ENCODE results near the gene GALNT2.

Gene GALNT2

GRCh38 chr1:230127105-230128054, 60.3 kb downstream of the GALNT2 start:
- no peak overlapping the region for H3K9ac ChIP-seq (ENCODE audit: low read length)
- H3K4me1 ChIP-seq (ENCODE audit: insufficient read depth, low read length): peaks cover 23% of the 10 kb centered on the region
- H3K27me3 ChIP-seq (ENCODE audit: control insufficient read depth in 1 of 2, insufficient read depth in 2 of 2, low read length in 2 of 2): no peaks in the 10 kb centered on the region
- H3K9me3 ChIP-seq (ENCODE audit: low read length): no peaks in the 10 kb centered on the region
- no peak overlapping the region for H3K27ac ChIP-seq (ENCODE audit: low read depth, low read length)
- no peak overlapping the region for H3K4me3 ChIP-seq (ENCODE audit: low read depth in 1 of 2, low read length in 2 of 2)
- no peaks in the 10 kb centered on the region for H3K36me3 ChIP-seq (ENCODE audit: insufficient read depth, low read length)

- Histone ChIP-seq H3K36me3 (ENCODE audit: insufficient read depth, low read length) (no peaks in the 10 kb centered on the region), H3K9ac (ENCODE audit: low read length) (no peak overlapping the region), H3K27me3 (ENCODE audit: control insufficient read depth in 1 of 2, insufficient read depth in 2 of 2, low read length in 2 of 2) (no peaks in the 10 kb centered on the region), H3K9me3 (ENCODE audit: low read length) (no peaks in the 10 kb centered on the region), H3K4me1 (ENCODE audit: insufficient read depth, low read length) (peaks cover 29% of the 10 kb centered on the region), H3K4me3 (ENCODE audit: low read depth in 1 of 2, low read length in 2 of 2) (no peak overlapping the region), H3K27ac (ENCODE audit: low read depth, low read length) (no peak overlapping the region)
Observed at GRCh38 chr1:230128569-230129285, 61.7 kb downstream of the GALNT2 start.

GRCh38 chr1:230129341-230129740, 62.3 kb downstream of the GALNT2 start:
- H3K27ac ChIP-seq (ENCODE audit: low read depth, low read length): no peak overlapping the region

GRCh38 chr1:230130172-230130944, 63.3 kb downstream of the GALNT2 start:
- no peak overlapping the region for H3K27ac ChIP-seq (ENCODE audit: low read depth, low read length)
- H3K36me3 ChIP-seq (ENCODE audit: insufficient read depth, low read length): no peaks in the 10 kb centered on the region
- H3K9ac ChIP-seq (ENCODE audit: low read length): no peak overlapping the region
- H3K4me1 ChIP-seq (ENCODE audit: insufficient read depth, low read length): peaks cover 16% of the 10 kb centered on the region
- H3K4me3 ChIP-seq (ENCODE audit: low read depth in 1 of 2, low read length in 2 of 2): no peak overlapping the region
- no peaks in the 10 kb centered on the region for H3K27me3 ChIP-seq (ENCODE audit: control insufficient read depth in 1 of 2, insufficient read depth in 2 of 2, low read length in 2 of 2)
- H3K9me3 ChIP-seq (ENCODE audit: low read length): no peaks in the 10 kb centered on the region

More at GRCh38 chr1:230129341-230129740, 62.3 kb downstream of the GALNT2 start:
- no peaks in the 10 kb centered on the region for H3K27me3 ChIP-seq (ENCODE audit: control insufficient read depth in 1 of 2, insufficient read depth in 2 of 2, low read length in 2 of 2)
- no peaks in the 10 kb centered on the region for H3K9me3 ChIP-seq (ENCODE audit: low read length)
- H3K36me3 ChIP-seq (ENCODE audit: insufficient read depth, low read length): no peaks in the 10 kb centered on the region
- H3K9ac ChIP-seq (ENCODE audit: low read length): no peak overlapping the region
- no peak overlapping the region for H3K4me3 ChIP-seq (ENCODE audit: low read depth in 1 of 2, low read length in 2 of 2)
- peaks cover 27% of the 10 kb centered on the region for H3K4me1 ChIP-seq (ENCODE audit: insufficient read depth, low read length)

GRCh38 chr1:230131457-230131856, 64.4 kb downstream of the GALNT2 start:
- Histone ChIP-seq H3K27ac (ENCODE audit: low read depth, low read length) (no peak overlapping the region), H3K4me3 (ENCODE audit: low read depth in 1 of 2, low read length in 2 of 2) (no peak overlapping the region), H3K36me3 (ENCODE audit: insufficient read depth, low read length) (no peaks in the 10 kb centered on the region), H3K9me3 (ENCODE audit: low read length) (no peaks in the 10 kb centered on the region), H3K4me1 (ENCODE audit: insufficient read depth, low read length) (peaks cover 6% of the 10 kb centered on the region), H3K27me3 (ENCODE audit: control insufficient read depth in 1 of 2, insufficient read depth in 2 of 2, low read length in 2 of 2) (no peaks in the 10 kb centered on the region), H3K9ac (ENCODE audit: low read length) (no peak overlapping the region)

GRCh38 chr1:230132758-230133157, 65.7 kb downstream of the GALNT2 start:
- Histone ChIP-seq H3K27ac (ENCODE audit: low read depth, low read length) (no peak overlapping the region), H3K4me1 (ENCODE audit: insufficient read depth, low read length) (peaks cover 6% of the 10 kb centered on the region), H3K4me3 (ENCODE audit: low read depth in 1 of 2, low read length in 2 of 2) (no peak overlapping the region), H3K9me3 (ENCODE audit: low read length) (no peaks in the 10 kb centered on the region), H3K36me3 (ENCODE audit: insufficient read depth, low read length) (no peaks in the 10 kb centered on the region), H3K27me3 (ENCODE audit: control insufficient read depth in 1 of 2, insufficient read depth in 2 of 2, low read length in 2 of 2) (no peaks in the 10 kb centered on the region), H3K9ac (ENCODE audit: low read length) (no peak overlapping the region)

- H3K4me3 ChIP-seq (ENCODE audit: low read depth in 1 of 2, low read length in 2 of 2): no peak overlapping the region
- no peaks in the 10 kb centered on the region for H3K9me3 ChIP-seq (ENCODE audit: low read length)
- no peak overlapping the region for H3K27ac ChIP-seq (ENCODE audit: low read depth, low read length)
- H3K27me3 ChIP-seq (ENCODE audit: control insufficient read depth in 1 of 2, insufficient read depth in 2 of 2, low read length in 2 of 2): no peaks in the 10 kb centered on the region
- peaks cover 21% of the 10 kb centered on the region for H3K4me1 ChIP-seq (ENCODE audit: insufficient read depth, low read length)
- no peak overlapping the region for H3K9ac ChIP-seq (ENCODE audit: low read length)
- H3K36me3 ChIP-seq (ENCODE audit: insufficient read depth, low read length): no peaks in the 10 kb centered on the region
Observed at GRCh38 chr1:230135726-230136125, 68.7 kb downstream of the GALNT2 start.

- Histone ChIP-seq H3K4me3 (ENCODE audit: low read depth in 1 of 2, low read length in 2 of 2) (no peak overlapping the region), H3K27me3 (ENCODE audit: control insufficient read depth in 1 of 2, insufficient read depth in 2 of 2, low read length in 2 of 2) (no peaks in the 10 kb centered on the region), H3K27ac (ENCODE audit: low read depth, low read length) (no peak overlapping the region), H3K36me3 (ENCODE audit: insufficient read depth, low read length) (no peaks in the 10 kb centered on the region), H3K9ac (ENCODE audit: low read length) (no peak overlapping the region), H3K9me3 (ENCODE audit: low read length) (no peaks in the 10 kb centered on the region), H3K4me1 (ENCODE audit: insufficient read depth, low read length) (peaks cover 25% of the 10 kb centered on the region)
Observed at GRCh38 chr1:230136453-230137336, 69.7 kb downstream of the GALNT2 start.

- H3K27ac ChIP-seq (ENCODE audit: low read depth, low read length): no peak overlapping the region
- no peak overlapping the region for H3K9ac ChIP-seq (ENCODE audit: low read length)
- H3K36me3 ChIP-seq (ENCODE audit: insufficient read depth, low read length): no peaks in the 10 kb centered on the region
- no peak overlapping the region for H3K4me3 ChIP-seq (ENCODE audit: low read depth in 1 of 2, low read length in 2 of 2)
- no peaks in the 10 kb centered on the region for H3K9me3 ChIP-seq (ENCODE audit: low read length)
- peaks cover 32% of the 10 kb centered on the region for H3K4me1 ChIP-seq (ENCODE audit: insufficient read depth, low read length)
- no peaks in the 10 kb centered on the region for H3K27me3 ChIP-seq (ENCODE audit: control insufficient read depth in 1 of 2, insufficient read depth in 2 of 2, low read length in 2 of 2)
Observed at GRCh38 chr1:230137337-230137815, 70.3 kb downstream of the GALNT2 start.

GRCh38 chr1:230138561-230139239, 71.7 kb downstream of the GALNT2 start:
- H3K27ac ChIP-seq (ENCODE audit: low read depth, low read length): no peak overlapping the region

More at GRCh38 chr1:230138561-230139239, 71.7 kb downstream of the GALNT2 start:
- H3K4me1 ChIP-seq (ENCODE audit: insufficient read depth, low read length): peaks cover 34% of the 10 kb centered on the region
- no peaks in the 10 kb centered on the region for H3K36me3 ChIP-seq (ENCODE audit: insufficient read depth, low read length)
- no peak overlapping the region for H3K9ac ChIP-seq (ENCODE audit: low read length)
- no peak overlapping the region for H3K4me3 ChIP-seq (ENCODE audit: low read depth in 1 of 2, low read length in 2 of 2)
- no peaks in the 10 kb centered on the region for H3K9me3 ChIP-seq (ENCODE audit: low read length)
- H3K27me3 ChIP-seq (ENCODE audit: control insufficient read depth in 1 of 2, insufficient read depth in 2 of 2, low read length in 2 of 2): no peaks in the 10 kb centered on the region
